Endodermal cell (in vitro differentiated cells): Measurements from ENCODE around the gene GARNL3. TPM values are rescaled to one million over a fixed set of nuclear protein-coding genes. Genes with fewer than 3 reads are reported as not detected.

ENCODE experiments used
- DNase-seq: peaks from one replicate; pipeline ENCODE4 v3.0.0-alpha.2; 2017
- H3K27ac ChIP-seq: 2 replicates; pipeline ENCODE4 v1.5.1; 2013; ENCODE audit warnings: mild to moderate bottlenecking, low read depth, low read length, moderate library complexity
- H3K27me3 ChIP-seq: 2 replicates; pipeline ENCODE4 v1.6.1; 2013; ENCODE audit warnings: mild to moderate bottlenecking, low read length, moderate library complexity; ENCODE audit not compliant: insufficient read depth, control insufficient read depth, poor library complexity, severe bottlenecking
- H3K36me3 ChIP-seq: 2 replicates; pipeline ENCODE4 v1.7.0; 2013; ENCODE audit warnings: mild to moderate bottlenecking, low read length, moderate library complexity; ENCODE audit not compliant: control insufficient read depth, insufficient read depth
- H3K4me1 ChIP-seq: one replicate; pipeline ENCODE4 v1.7.0; 2013; ENCODE audit warnings: low read length; ENCODE audit not compliant: control insufficient read depth, insufficient read depth
- H3K4me3 ChIP-seq: 2 replicates; pipeline ENCODE4 v1.5.1; 2013; ENCODE audit warnings: mild to moderate bottlenecking, low read length, moderate library complexity
- H3K9ac ChIP-seq: 2 replicates; pipeline ENCODE4 v1.6.1; 2013; ENCODE audit warnings: mild to moderate bottlenecking, low read length, moderate library complexity; ENCODE audit not compliant: poor library complexity, severe bottlenecking; ENCODE audit errors: extremely low read depth
- H3K9me3 ChIP-seq: 2 replicates; pipeline ENCODE4 v1.6.1; 2013; ENCODE audit warnings: mild to moderate bottlenecking, low read length, moderate library complexity; ENCODE audit not compliant: control insufficient read depth
- H3K27ac Mint-ChIP-seq: 2 replicates; pipeline ENCODE4 v1.8.0; 2020; ENCODE audit warnings: mixed read lengths
- H3K27me3 Mint-ChIP-seq: 2 replicates; pipeline ENCODE4 v1.8.0; 2021; ENCODE audit warnings: mild to moderate bottlenecking, mixed read lengths; ENCODE audit not compliant: insufficient read depth
- H3K36me3 Mint-ChIP-seq: 2 replicates; pipeline ENCODE4 v1.8.0; 2020; ENCODE audit warnings: low read depth, mixed read lengths
- H3K4me1 Mint-ChIP-seq: 2 replicates; pipeline ENCODE4 v1.8.0; 2020; ENCODE audit warnings: mixed read lengths
- H3K4me3 Mint-ChIP-seq: 2 replicates; pipeline ENCODE4 v1.8.0; 2020; ENCODE audit warnings: mild to moderate bottlenecking, moderate library complexity, mixed read lengths
- H3K9me3 Mint-ChIP-seq: 2 replicates; pipeline ENCODE4 v1.8.0; 2020; ENCODE audit warnings: mild to moderate bottlenecking, mixed read lengths
- WGBS, 2 experiments: methylation state at CpG; one replicate each; pipeline versions ENCODE4 v1.1.5 to v1.1.7; 2013; ENCODE audit warnings: missing lambda C conversion rate in 2 of 2, mixed read lengths in 1 of 2; ENCODE audit not compliant: insufficient coverage in 1 of 2, insufficient read length in 1 of 2; 5-methylcytosine and 5-hydroxymethylcytosine counted together
- total RNA-seq, 2 donors: library from RNA; stranded (reverse); fragmentation: NEBNext Ultra II Directional in 1 of 2; extraction: Animal tissue kit (Norgen Biotek cat#: 25700) in 1 of 2; gene quantifications; 2 replicates in 1 of 2; 3 replicates in 1 of 2; pipeline ENCODE4 v1.2.1, GENCODE V29; 2021
- TF ChIP-seq, protein P1 (sequence below): fragments of 200-600 bp; sonication (generic); conservative IDR thresholded peaks from 2 replicates; pipeline ENCODE4 v1.5.0; 2021; ENCODE audit warnings: antibody characterized with exemption, mild to moderate bottlenecking

GARNL3 gene
- total RNA-seq, 2 donors from 2014 or later = 7.2 to 12.8 TPM

DNA sequence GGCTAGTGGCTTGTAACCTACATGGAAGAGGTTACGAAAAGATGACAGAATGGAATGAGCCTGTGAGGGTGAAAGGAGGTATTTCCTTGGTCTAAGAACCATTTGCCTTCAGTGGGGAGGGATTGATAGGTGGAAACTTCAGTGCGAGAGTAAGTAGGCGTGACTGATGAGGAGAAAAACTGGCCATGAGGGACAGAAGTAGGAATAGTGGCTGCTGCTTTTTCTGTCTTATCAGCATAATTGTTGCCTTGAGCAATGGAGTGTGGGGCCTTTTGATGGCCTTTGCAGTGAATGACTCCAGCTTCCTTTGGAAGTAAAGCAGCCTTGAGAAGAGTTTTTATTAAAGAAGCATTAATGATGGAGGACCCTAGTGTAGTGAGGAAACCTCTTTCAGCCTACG lies 150.6 kb downstream of the GARNL3 start:
- Mint-ChIP-seq H3K9me3 (no peaks in the 10 kb centered on the region), H3K27ac (no peak overlapping the region), H3K27me3 (no peaks in the 10 kb centered on the region), H3K4me1 (peaks cover 3% of the 10 kb centered on the region), H3K4me3 (no peak overlapping the region), H3K36me3 (peaks cover 7% of the 10 kb centered on the region)
- H3K9me3 ChIP-seq = no peaks in the 10 kb centered on the region
- no peak overlapping the region for H3K27ac ChIP-seq
- no peaks in the 10 kb centered on the region for H3K4me1 ChIP-seq
- H3K27me3 ChIP-seq = no peaks in the 10 kb centered on the region
- H3K9ac ChIP-seq = no peak overlapping the region
- H3K4me3 ChIP-seq = no peak overlapping the region
- DNase-seq = no peak
- TF ChIP-seq, protein P1, sequence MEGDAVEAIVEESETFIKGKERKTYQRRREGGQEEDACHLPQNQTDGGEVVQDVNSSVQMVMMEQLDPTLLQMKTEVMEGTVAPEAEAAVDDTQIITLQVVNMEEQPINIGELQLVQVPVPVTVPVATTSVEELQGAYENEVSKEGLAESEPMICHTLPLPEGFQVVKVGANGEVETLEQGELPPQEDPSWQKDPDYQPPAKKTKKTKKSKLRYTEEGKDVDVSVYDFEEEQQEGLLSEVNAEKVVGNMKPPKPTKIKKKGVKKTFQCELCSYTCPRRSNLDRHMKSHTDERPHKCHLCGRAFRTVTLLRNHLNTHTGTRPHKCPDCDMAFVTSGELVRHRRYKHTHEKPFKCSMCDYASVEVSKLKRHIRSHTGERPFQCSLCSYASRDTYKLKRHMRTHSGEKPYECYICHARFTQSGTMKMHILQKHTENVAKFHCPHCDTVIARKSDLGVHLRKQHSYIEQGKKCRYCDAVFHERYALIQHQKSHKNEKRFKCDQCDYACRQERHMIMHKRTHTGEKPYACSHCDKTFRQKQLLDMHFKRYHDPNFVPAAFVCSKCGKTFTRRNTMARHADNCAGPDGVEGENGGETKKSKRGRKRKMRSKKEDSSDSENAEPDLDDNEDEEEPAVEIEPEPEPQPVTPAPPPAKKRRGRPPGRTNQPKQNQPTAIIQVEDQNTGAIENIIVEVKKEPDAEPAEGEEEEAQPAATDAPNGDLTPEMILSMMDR = no peak
- 88 to 91% methylated on average over 4 of the region's 4 CpGs for WGBS, 2 experiments
- H3K36me3 ChIP-seq = no peaks in the 10 kb centered on the region

DNA sequence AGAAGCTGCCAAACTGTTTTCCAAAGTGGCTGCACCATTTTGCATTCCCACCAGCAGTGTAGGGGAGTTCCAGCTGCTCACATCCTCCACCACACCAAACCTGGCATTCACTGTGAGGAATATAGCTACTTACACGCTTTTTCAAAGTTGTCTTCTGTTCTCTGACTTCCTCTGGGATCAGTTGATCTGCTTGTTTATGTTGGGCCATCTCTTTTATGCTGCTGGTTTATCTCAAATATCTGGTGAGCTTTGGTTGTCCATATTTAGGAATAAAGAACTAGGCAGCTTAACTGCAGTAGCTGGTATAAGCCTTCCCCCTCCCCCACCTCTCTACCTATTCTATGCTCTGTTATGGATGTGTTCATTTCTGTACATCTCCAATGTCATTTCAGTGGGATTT lies 151.1 kb downstream of the GARNL3 start:
- DNase-seq = no peak
- H3K27ac ChIP-seq = no peak overlapping the region
- H3K27me3 Mint-ChIP-seq = no peaks in the 10 kb centered on the region
- no peaks in the 10 kb centered on the region for H3K9me3 ChIP-seq
- peaks cover 7% of the 10 kb centered on the region for H3K36me3 Mint-ChIP-seq
- H3K4me3 ChIP-seq = no peak overlapping the region
- H3K9me3 Mint-ChIP-seq = no peaks in the 10 kb centered on the region
- H3K27ac Mint-ChIP-seq = no peak overlapping the region
- H3K9ac ChIP-seq = no peak overlapping the region
- no peaks in the 10 kb centered on the region for H3K36me3 ChIP-seq
- H3K4me1 ChIP-seq = no peaks in the 10 kb centered on the region
- TF ChIP-seq, protein P1 = no peak
- peaks cover 3% of the 10 kb centered on the region for H3K4me1 Mint-ChIP-seq
- H3K27me3 ChIP-seq = no peaks in the 10 kb centered on the region
- no peak overlapping the region for H3K4me3 Mint-ChIP-seq
- WGBS, 2 experiments = 96% methylated on average over 1 of the region's 1 CpG; no CpG with 5 or more reads in 1 of the 2 experiments

DNA sequence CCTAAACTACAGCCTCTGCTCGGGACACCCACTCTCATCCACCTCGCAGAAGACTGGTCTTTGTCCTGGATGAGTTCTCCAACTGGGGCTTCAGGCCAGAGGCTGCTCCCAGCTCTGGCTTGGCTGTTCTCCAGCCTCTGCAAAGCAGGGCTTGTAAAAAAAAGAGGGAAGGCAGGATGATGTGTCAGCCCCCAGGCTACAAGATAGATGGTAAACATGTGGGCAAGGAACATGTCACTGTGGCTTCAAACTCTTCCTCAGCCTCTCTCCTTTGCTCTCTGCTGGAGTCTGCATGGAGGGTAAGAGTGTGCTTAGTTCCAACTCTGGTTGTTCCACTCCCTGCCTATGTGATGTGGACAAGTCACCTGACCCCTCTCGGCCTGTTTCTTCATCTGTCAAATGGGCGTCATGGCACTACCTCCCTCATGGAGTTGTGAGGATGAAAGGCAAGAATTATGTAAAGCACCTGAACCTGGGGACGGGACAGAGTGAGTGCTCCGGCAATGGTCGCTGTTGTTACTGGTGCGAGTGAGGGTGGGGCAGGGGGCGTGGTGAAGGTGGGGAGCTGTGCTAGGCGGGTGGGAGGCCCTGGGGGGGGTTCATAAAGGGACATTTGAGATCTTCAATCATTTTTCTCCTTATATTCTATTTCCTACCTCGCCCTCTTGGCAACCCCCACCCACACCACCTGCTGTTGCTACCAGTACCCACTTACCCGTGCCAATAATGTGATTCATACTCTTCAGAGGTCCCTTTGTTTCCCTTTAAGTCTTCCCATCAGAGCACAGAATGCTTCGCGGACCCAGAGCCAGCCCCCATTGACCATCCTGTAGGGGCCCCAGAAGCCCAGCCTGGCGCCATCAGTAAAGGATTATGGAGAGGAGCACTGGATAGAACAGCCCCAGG lies 152.8 kb downstream of the GARNL3 start:
- Histone ChIP-seq H3K27ac (no peak overlapping the region), H3K4me3 (no peak overlapping the region), H3K36me3 (no peaks in the 10 kb centered on the region), H3K9ac (no peak overlapping the region), H3K4me1 (no peaks in the 10 kb centered on the region), H3K9me3 (no peaks in the 10 kb centered on the region), H3K27me3 (no peaks in the 10 kb centered on the region)
- no peak overlapping the region for H3K27ac Mint-ChIP-seq
- H3K4me1 Mint-ChIP-seq = peaks cover 4% of the 10 kb centered on the region
- 84 to 97% methylated on average over 5 to 15 of the region's 15 CpGs for WGBS, 2 experiments
- H3K36me3 Mint-ChIP-seq = peaks cover 7% of the 10 kb centered on the region
- H3K4me3 Mint-ChIP-seq = no peak overlapping the region
- no peaks in the 10 kb centered on the region for H3K27me3 Mint-ChIP-seq
- TF ChIP-seq, protein P1 = no peak
- DNase-seq = no peak
- no peaks in the 10 kb centered on the region for H3K9me3 Mint-ChIP-seq
